ENCODE results near the gene CAMTA1. TPM values are rescaled to one million over a fixed set of nuclear protein-coding genes. Genes with fewer than 3 reads are reported as not detected.
A peak's percentile ranks its signal among the peaks of the same experiment; 100 is the strongest.

Gene CAMTA1
- total and polyA plus RNA-seq, 9 of the 15 experiments (the other 6 are each of a cell fraction or from before 2014, with no cell fraction given) = 43.9 to 161 (median 65.9) TPM

DNA sequence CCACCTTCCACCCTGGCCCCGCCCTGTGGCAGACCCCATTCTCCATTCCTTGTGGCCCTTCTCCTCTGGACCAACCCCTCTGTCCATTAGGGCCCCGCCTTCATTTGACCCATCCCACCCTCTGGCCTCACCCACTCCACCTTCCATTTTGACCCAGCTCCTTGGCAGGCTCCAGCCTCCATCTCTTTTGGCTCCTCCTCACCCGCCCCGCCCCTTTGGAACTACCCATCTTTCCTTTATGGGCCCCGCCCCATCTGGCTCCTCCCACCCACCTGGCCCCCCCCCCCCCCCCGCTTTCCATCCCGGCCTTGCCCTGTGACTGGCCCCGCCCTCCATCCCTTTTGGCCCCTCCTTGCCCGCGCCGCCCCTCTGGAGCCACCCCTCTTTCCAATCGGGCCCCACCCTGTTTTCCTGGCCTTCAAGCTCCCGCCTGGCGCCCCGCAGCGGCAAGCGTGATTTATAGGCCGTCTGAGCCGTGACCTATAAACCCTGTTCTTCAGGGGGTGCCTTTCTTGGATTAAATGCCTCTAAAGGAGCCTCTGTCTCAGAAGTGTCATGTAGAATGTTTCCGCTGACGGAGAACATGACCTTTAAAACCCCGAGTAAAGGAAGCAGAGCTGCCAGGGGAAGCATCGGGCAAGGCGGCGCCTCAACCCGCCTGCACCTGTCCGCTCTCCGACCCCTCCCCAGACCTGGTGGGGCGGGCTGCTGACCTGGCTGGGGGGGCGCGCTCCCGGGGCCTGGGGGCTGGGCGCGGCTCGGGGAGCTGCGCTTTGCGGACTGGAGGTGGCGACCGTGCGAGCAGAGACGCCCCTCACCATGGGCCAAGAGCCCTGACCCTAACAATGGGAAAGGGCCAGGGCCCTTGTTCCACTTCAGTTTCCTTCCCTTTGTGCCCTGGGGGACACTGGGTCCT is 178.0 kb downstream of the CAMTA1 start:
- Histone ChIP-seq H3K79me2 (ENCODE audit: control insufficient read depth, insufficient read depth, low read length) (no peaks in the 10 kb centered on the region), H3K9me1 (ENCODE audit: control insufficient read depth, insufficient read depth, low read length) (no peaks in the 10 kb centered on the region), H3K9me3 (replicated peaks; ENCODE audit: control insufficient read depth, insufficient read depth, low read depth, low read length) (no peaks in the 10 kb centered on the region), H3K4me3 (peak overlapping the region; percentile 28; the same call in 1 of the 2 replicates), H3K4me1 (replicated peaks in 1 of 2; ENCODE audit: control insufficient read depth in 2 of 2, insufficient read depth in 2 of 2, low read length in 2 of 2) (peaks cover 0 to 22% of the 10 kb centered on the region in 2 experiments; a peak in 4 of 5 replicates), H3K27ac (ENCODE audit: extremely low read depth, low read depth, low read length) (no peak overlapping the region), H4K20me1 (replicated peaks; ENCODE audit: control insufficient read depth, insufficient read depth, low read length) (peaks cover 10% of the 10 kb centered on the region), H3K9ac (ENCODE audit: insufficient read depth in 1 of 2, low read depth in 2 of 2, low read length in 2 of 2) (no peak overlapping the region), H2AFZ (ENCODE audit: low read depth, low read length) (peak overlapping the region; percentile 80), H3K36me3 (ENCODE audit: control insufficient read depth, insufficient read depth, low read length) (no peaks in the 10 kb centered on the region), H3K4me2 (ENCODE audit: insufficient read depth, low read length) (peak overlapping the region; percentile 58), H3K27me3 (ENCODE audit: control insufficient read depth in 2 of 2, insufficient read depth in 2 of 2, low read length in 2 of 2) (peaks cover 42 to 61% of the 10 kb centered on the region in 2 experiments)
- intact Hi-C loops (cut with micrococcal nuclease) = loop anchor here (5.0 kb wide), 1 partner anchor 221 kb away; no protein-coding TSS in a partner anchor
- WGBS (ENCODE audit: insufficient coverage, low coverage, missing lambda C conversion rate) = 14% methylated on average over 24 of the region's 41 CpGs
- BruUV-seq (replicated peaks) = no TSS peak
- POLR2A ChIA-PET = interaction anchor here (0.6 to 1.1 kb wide), 3 partner anchors 46 to 294 kb away, joined by 3 to 6 read pairs (median 3); partner anchors contain the start of gene CAMTA1
- in situ Hi-C loops (cut with MboI) = no loop called here
- DNase-seq (ENCODE audit: extremely low read depth in 1 of 4, low spot score in 3 of 4) (peak; percentile 82 to 96 (median 94)), ATAC-seq (peak; percentile 80), FAIRE-seq (peak; percentile 88)
- CTCF ChIA-PET (ENCODE audit: low intra/inter-chr PET ratio) = no interaction called here
- TF ChIP-seq SP1 (CRISPR knock-in tag; IDR thresholded peaks at IDR 0.05) = no peak
- no peak for TF ChIP-seq BCL6 (CRISPR knock-in tag; IDR thresholded peaks at IDR 0.05)
- TF ChIP-seq ZNF280A (IDR thresholded peaks at IDR 0.05; ENCODE audit: low read depth, partially characterized antibody) = no peak
- TF ChIP-seq FOXO4 (CRISPR knock-in tag; IDR thresholded peaks at IDR 0.05) = no peak
- TF ChIP-seq TCF3 (CRISPR knock-in tag; IDR thresholded peaks at IDR 0.05) = no peak
- TF ChIP-seq, protein P1, sequence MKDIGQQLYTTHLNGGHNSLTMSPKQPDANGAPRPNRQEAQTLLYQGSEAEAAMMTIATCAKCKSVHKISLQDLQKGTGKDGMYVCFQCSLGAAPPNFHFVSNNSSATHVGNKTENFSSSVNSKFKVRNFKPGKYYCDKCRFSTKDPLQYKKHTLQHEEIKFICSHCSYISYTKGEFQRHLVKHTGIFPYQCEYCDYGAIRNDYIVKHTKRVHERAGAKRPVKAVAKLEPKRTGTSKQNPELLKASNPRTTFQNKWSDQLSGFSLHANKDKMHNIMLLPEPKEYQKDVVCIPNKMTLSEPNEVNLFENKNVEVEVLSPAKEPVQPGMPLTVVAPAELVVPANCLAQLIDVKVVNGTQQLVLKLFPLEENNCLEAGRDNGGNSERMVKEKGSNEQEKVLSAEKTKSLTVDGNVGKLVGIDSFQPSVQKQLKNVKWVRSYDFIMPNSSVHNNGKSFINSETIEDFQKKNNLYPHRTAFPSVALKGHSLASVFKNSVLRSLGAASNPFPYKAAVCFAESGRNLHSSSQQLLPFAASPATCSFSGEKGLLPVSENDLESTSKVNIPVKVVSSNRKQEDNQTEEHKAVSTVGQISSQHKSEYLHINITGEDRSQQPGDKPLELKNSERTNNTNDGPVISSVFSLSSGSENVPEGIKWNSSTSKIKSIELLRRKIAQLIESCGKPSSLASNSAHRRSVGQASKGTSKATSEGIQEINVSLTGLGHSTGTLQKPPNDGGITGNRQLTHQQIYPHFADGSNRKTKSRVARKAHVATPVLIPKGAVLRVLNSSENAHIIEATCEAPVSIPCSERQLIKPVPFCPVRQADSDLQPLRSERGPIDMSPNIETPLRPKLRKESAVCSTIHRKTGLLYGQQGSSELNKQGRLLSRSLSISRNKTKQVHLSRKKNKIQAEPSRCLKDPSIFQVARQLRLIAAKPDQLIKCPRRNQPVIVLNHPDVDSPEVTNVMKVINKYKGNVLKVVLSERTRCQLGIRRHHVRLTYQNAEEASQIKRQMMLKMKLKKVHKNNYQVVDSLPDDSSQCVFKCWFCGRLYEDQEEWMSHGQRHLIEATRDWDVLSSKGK (CRISPR knock-in tag; IDR thresholded peaks at IDR 0.05) = no peak
- no peak for TF ChIP-seq ZNF740 (CRISPR knock-in tag; IDR thresholded peaks at IDR 0.05)
- TF ChIP-seq ZNF740 (tag; IDR thresholded peaks at IDR 0.05) = 0 out of 4 replicates have a peak, but pooled peaks of 1 of the 2 experiments have one; percentile 22
- peak; percentile 89 for TF ChIP-seq MEIS2 (IDR thresholded peaks at IDR 0.05; ENCODE audit: partially characterized antibody)
- TF ChIP-seq RCOR1 (IDR thresholded peaks at IDR 0.05; ENCODE audit: borderline replicate concordance in 1 of 2, low read depth in 2 of 2, low read length in 2 of 2) = peak in 1 of 2 experiments; percentile 68; a peak in 1 of 4 replicates
- TF ChIP-seq ETS2 (tag; IDR thresholded peaks at IDR 0.05; ENCODE audit: borderline replicate concordance, poor library complexity, severe bottlenecking) = no peak
